ENCODE results near the gene PTPN5. TPM values are rescaled to one million over a fixed set of nuclear protein-coding genes. Genes with fewer than 3 reads are reported as not detected.
A peak's percentile ranks its signal among the peaks of the same experiment; 100 is the strongest.

The PTPN5 gene
- total RNA-seq, 1 experiment from 2014 or later, result not detected

- POLR2A ChIA-PET, result no interaction called here
- Histone ChIP-seq H3K27ac (ENCODE audit: low read depth, low read length) (no peak overlapping the region), H3K4me1 (ENCODE audit: control insufficient read depth in 1 of 2, insufficient read depth in 2 of 2, low read length in 2 of 2) (no peaks in the 10 kb centered on the region), H2AFZ (ENCODE audit: low read depth, low read length, poor library complexity, severe bottlenecking) (no peak overlapping the region), H3K9me3 (ENCODE audit: control insufficient read depth in 1 of 2, insufficient read depth in 1 of 2, low read depth in 1 of 2, low read length in 2 of 2) (no peaks in the 10 kb centered on the region), H3K9me2 (ENCODE audit: insufficient read depth) (no peaks in the 10 kb centered on the region), H3K4me3 (replicated peaks in 1 of 2; ENCODE audit: low read depth in 1 of 2, low read length in 2 of 2) (no peak overlapping the region), H3K79me2 (ENCODE audit: insufficient read depth, low read length) (no peaks in the 10 kb centered on the region), H4K20me1 (ENCODE audit: insufficient read depth) (no peaks in the 10 kb centered on the region), H3K36me3 (ENCODE audit: control insufficient read depth in 1 of 2, insufficient read depth in 2 of 2, low read length in 2 of 2) (no peaks in the 10 kb centered on the region), H3K4me2 (ENCODE audit: low read length) (no peak overlapping the region), H3K9ac (ENCODE audit: low read length) (no peak overlapping the region), H3K27me3 (ENCODE audit: insufficient read depth, low read length) (no peaks in the 10 kb centered on the region)
- RAD21 ChIA-PET (ENCODE audit: low non-redundant PET in 1 of 2, low total read pairs in 2 of 2, uncharacterized antibody in 2 of 2, unreplicated experiment in 2 of 2), result no interaction called here
- no peak for DNase-seq (ENCODE audit: low read depth, low spot score)
- intact Hi-C loops (cut with micrococcal nuclease), result loop anchor here (2.0 kb wide), 1 partner anchor 495 kb away; no protein-coding TSS in a partner anchor
- no peak for ATAC-seq
- TF ChIP-seq MAX (IDR thresholded peaks at IDR 0.05) (no peak), ATF3 (IDR thresholded peaks at IDR 0.05) (no peak)
- CTCF ChIA-PET, result interaction anchor here (0.8 to 1.6 kb wide), 2 partner anchors 10 to 16 kb away, joined by 4 read pairs; no protein-coding TSS in a partner anchor
- no TSS peak for BruUV-seq (replicated peaks)
Observed at GRCh38 chr11:18737642-18738041, 54.0 kb downstream of the PTPN5 start.

- Histone ChIP-seq H3K4me1 (ENCODE audit: control insufficient read depth in 1 of 2, insufficient read depth in 2 of 2, low read length in 2 of 2) (no peaks in the 10 kb centered on the region), H3K9me2 (ENCODE audit: insufficient read depth) (no peaks in the 10 kb centered on the region), H3K4me3 (replicated peaks in 1 of 2; ENCODE audit: low read depth in 1 of 2, low read length in 2 of 2) (no peak overlapping the region), H3K9ac (ENCODE audit: low read length) (no peak overlapping the region), H3K9me3 (ENCODE audit: control insufficient read depth in 1 of 2, insufficient read depth in 1 of 2, low read depth in 1 of 2, low read length in 2 of 2) (no peaks in the 10 kb centered on the region), H3K27ac (ENCODE audit: low read depth, low read length) (no peak overlapping the region), H3K36me3 (ENCODE audit: control insufficient read depth in 1 of 2, insufficient read depth in 2 of 2, low read length in 2 of 2) (no peaks in the 10 kb centered on the region), H3K79me2 (ENCODE audit: insufficient read depth, low read length) (no peaks in the 10 kb centered on the region), H3K27me3 (ENCODE audit: insufficient read depth, low read length) (no peaks in the 10 kb centered on the region), H2AFZ (ENCODE audit: low read depth, low read length, poor library complexity, severe bottlenecking) (no peak overlapping the region), H4K20me1 (ENCODE audit: insufficient read depth) (no peaks in the 10 kb centered on the region), H3K4me2 (ENCODE audit: low read length) (no peak overlapping the region)
- intact Hi-C loops (cut with micrococcal nuclease), result loop anchor here (2.0 kb wide), 1 partner anchor 494 kb away; no protein-coding TSS in a partner anchor
- DNase-seq (ENCODE audit: low read depth, low spot score) (no peak), ATAC-seq (peak; percentile 60)
- BruUV-seq (replicated peaks), result no TSS peak
- TF ChIP-seq ELF1 (IDR thresholded peaks at IDR 0.05; ENCODE audit: borderline replicate concordance, low read depth) (no peak), CTCF (IDR thresholded peaks at IDR 0.05 in 2 of 3, conservative IDR thresholded peaks at IDR 0.05 in 1 of 3; ENCODE audit: borderline replicate concordance in 1 of 3, insufficient read depth in 1 of 3, low read depth in 2 of 3, low read length in 2 of 3) (peak in 1 of 3 experiments; percentile 25; a peak in 2 of 6 replicates)
- CTCF ChIA-PET, result interaction anchor here (0.8 to 1.6 kb wide), 2 partner anchors 9 to 15 kb away, joined by 4 read pairs; no protein-coding TSS in a partner anchor
- POLR2A ChIA-PET, result no interaction called here
- RAD21 ChIA-PET (ENCODE audit: low non-redundant PET in 1 of 2, low total read pairs in 2 of 2, uncharacterized antibody in 2 of 2, unreplicated experiment in 2 of 2), result no interaction called here
Observed at GRCh38 chr11:18736590-18737148, 54.9 kb downstream of the PTPN5 start.
